GM21423 (cell line): ENCODE data around the gene AGAP1.

ENCODE experiments used
- ATAC-seq: cut with Tn5 transposase; IDR thresholded peaks from one replicate; pipeline ENCODE4 v1.9.1; 2021; ENCODE audit warnings: mild to moderate bottlenecking, moderate library complexity; ENCODE audit not compliant: unreplicated experiment

Gene AGAP1

DNA sequence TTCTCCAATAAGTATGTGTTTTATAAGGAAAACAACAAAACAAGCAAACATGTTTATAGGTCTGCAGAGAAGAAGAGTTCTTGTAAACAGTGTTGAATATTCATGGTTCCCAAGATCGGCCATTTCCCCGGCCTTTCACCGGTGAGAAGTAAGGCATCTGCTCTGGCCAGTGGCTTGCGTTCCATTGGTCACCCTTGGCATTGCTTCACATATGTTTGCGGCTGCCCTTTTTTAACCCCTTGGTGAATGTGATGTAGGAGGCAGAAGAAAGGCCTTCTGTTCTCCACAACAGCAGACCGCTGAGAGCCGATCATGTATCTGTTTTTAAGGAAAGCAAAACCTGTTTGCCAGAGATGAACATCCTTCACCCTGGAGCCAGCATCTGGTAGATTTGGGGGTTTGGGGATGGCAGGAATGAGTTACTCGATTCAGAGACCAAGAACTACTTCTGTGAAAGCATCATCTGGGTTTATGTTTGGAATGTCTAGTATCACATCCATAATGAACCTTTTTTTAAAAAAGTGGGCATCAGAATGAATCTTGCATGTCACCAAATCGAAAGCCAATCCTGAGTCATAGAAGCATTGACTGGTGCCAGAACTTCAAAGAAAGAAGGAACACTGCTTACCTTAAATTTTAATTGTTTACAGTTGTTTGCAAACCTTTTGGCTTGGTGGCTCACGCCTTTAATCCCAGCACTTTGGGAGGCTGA is 112.3 kb downstream of the AGAP1 start:
- no peak for ATAC-seq

DNA sequence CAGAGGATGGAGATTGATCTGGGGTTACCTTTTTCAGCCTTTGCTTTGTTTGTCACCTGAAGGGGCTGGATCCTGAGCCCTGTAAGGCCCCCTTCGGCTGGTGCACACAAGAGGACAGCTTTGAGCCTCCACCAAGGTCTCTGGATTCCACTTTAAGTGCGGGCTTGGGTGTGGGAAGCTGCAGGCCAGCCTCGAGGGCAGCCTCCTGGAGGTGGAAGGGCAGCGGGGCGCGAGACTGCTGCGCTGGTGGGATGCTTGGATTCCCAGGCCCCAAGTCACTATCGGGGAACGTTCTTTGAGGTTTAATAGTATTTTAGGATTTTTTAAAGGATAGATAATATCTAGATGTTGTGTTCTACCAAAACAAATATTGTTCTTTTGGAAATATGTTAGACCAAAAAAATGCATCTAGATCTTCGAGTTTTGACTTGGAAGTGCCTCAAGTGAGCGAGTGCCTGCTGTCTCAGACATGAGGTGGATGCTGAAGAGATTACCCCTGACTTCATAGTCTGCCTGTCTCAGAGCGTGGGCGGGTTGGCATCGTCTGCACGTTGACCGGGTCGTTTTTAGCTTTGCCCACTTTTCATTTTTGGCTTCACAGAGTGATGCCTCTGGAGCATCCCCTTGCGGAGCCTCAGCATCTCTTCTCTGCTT is 113.8 kb downstream of the AGAP1 start:
- ATAC-seq = no peak

DNA sequence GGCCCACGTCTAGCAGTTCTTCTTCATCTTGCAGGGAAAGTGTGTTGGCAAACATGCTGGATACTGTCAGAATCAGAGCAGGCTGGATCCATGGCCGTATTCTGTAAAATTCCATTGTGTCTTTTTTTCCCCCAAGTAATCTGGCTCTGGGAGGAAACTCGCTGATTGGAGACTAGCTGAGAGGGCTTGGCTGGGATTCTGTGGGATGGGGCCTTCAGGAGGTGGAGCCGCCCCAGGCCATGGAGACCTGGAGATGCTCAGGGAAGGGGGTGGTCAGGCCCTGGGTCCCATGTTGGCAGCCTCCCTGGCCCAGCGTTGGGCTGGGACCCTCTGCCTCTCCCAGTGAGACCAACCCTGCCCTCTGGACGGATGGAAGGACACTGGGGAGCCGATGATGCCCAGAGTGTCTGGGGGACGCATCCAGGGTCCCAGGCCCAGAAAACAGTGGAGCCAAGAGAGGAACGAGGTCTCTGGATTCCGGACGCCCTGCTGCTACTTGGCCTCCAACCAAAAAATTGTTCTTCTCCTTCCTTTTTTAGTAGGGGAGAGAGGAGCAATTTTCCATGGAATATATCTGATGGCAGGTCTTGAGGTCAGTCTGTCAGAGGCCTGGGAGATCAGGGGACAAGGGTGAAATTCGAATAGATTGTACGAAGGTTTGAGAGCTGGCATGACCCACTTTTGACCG is 114.5 kb downstream of the AGAP1 start:
- no peak for ATAC-seq

DNA sequence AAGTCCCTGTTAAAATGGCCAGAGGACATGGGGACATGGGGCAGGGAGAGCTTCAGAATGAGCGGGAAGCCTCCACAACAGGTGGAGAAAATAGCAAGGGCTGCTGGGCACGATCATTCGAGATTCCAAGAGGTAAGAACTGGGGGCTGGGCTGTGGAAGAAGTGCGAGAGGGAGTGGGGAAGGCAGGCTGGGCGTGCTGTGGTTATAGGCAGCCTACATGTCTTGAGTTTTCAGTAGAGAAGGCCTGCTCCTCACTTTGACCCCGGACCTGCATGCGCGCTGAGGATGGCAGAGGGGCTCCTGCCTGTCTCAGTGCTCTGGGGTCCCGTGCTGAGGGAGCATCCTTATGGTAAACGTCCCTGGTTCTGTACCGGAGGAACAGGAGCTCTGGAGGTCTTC is 115.5 kb downstream of the AGAP1 start:
- no peak for ATAC-seq

DNA sequence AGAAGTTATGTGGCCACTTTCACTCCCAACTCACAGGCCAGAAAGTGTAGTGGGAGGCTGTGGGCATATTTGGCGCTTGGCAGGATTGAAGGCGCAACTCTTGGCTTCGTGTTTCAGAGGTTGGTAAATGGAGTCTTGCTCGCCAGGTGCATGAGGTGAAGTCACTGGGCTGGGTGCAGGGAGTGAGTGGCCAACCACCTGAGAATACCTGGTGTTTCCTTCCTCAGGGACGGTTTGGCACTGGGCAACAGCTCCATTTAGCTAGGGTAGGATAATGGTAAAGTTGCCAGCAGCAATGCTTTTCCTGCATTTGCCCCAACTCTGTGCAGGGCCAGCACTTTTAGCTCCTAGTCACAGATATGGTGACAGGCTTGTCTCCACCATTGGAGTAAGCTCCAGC is 115.9 kb downstream of the AGAP1 start:
- ATAC-seq = no peak

DNA sequence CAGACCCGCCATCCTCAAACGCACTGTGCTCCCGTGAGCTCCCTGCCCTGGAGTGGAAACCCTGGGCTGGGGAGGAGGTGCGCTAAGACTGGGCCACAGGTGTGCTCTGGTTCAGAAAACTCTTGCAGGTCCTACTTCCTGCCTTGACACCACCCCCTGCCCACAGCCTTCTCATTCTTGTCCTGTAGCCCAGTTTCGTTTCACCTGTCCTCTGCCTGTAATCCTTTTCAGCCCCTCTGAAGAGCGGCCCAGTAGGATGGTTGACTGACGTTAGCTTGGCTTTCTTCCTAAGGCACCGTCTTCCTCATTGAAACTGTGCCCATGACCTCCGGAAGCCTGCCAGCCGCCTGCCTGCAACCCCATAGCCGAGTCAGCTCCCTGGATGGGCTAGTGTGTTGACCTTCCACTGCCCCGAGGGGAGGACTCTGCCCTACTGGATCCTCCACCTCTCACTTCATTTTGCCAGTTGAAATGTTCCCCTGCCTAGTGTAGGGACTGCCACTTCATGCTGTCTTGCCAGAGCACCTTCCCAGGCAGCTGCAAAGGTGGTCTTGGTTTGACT is 116.9 kb downstream of the AGAP1 start:
- ATAC-seq = no peak

DNA sequence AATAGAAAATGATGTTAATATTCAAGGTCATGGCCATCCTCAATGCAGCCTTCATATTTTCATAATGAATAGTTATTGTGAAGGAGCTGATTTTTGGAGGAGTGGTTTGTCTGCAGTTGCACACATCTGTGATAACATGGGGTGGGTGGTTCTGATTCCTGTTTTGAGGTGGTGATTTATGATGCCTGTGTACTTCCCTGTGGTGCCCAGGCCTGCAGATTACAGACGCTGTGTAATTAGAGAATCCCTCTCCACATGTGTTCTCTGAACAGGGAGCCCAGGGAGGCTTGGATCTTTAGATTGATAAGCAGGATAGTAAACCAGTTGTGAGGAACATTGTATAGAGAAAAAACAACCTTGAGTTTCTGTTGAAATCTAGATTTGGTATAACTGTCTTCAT is 117.5 kb downstream of the AGAP1 start:
- no peak for ATAC-seq

DNA sequence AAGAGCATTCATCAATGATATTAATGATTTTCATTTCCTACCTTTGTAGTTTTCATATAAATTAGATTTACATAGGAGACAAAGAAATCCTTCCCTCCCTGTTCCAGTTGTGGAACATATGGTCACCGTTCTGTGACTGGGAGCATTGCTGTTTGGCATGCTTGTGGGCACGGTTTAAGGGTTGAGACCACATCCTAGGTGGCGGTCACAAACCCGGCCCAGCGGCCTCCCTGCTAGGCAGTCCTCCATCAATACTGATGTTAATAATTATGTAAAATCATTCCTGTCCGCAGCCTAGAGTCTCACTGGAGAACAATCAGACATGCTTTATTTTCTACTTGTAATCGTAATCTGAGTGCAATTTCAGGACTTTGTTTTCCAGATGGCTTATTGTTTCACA is 117.9 kb downstream of the AGAP1 start:
- no peak for ATAC-seq

DNA sequence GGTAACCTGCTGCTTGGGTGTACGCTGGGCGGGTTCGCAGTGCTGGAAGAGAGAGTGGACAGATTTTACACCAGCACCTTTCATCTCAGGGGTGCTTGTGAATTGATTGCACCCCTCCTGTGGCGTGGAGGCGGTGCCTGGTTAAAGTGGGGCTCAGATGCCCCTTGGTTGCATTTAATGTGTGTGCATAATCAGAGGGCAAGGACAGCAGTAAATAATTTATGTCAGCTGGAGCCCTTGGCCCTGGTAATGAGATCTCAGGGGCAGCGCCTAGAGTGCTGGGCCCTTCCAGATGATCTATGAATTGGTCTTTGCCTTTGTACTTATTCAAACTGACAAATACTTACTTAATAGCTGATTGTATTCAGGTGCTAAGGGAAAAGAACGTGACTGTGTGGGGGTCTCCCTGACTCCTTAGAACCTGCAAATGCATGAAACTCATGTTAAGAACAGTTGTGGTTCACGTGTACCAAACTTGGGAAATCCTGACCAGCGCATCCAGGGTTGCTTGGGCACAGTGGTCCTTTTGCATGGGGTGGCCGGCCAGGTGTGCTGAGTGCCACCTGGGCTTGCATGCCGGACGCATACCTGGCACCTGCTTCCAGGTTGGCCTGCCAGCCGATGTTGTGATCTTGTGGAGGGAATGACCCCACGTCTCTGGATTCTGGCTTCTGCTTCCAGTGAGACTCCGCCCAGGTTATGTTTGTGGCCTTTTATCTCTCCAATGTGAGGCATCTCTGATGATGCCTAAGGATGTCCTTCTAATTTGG is 118.5 kb downstream of the AGAP1 start:
- ATAC-seq = no peak

DNA sequence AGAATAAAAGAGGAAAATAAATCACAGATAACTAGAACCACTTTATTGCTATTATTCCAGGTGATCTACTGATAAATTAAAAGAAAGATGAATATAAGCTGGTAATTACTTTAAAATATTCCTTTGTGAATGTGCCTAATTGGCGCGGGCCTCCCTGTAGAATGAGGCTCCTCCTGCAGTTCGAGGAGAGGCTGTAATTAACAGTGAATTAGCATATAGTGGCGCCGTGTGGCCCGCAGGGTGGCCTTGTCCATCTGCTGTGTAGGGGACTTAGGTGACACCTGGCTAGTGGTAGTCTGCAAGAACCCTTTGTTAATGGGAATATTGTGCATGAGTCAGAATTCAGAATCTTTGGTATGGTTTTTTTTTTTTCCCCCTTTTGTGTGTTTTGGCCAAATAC is 119.8 kb downstream of the AGAP1 start:
- no peak for ATAC-seq

DNA sequence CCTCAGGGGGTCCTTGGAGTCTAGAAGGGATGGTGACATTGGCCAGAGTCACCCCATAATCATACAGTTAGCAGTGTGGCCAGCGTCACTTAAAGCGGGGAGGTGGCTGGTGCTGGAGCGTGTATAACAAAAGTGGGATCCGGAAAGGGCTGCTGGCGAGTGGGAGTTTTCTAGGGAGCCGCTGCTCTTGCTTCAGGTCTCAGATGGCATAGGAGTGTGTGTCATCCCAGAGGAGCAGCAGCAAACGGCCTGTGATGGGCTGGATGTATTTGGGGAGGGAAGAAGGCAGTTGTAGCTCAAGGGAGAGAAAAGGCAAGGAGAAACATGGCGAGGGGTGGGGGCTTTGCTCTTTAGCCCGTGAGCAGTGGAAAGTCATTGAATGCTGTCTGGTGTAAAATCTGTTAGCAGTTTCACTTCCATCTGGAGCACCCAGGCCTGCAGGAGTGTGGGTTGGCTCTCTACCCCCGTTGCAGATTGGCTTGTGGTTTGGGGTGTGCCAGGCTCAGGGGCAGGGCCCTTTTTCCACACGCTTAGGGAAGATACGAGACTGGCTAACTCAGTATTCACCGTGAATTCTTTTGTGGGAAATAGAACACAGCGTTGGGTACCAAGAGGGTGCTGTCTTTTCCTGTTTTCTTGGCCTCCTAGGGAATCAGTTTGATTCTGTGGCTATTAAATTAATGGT is 120.5 kb downstream of the AGAP1 start:
- no peak for ATAC-seq

DNA sequence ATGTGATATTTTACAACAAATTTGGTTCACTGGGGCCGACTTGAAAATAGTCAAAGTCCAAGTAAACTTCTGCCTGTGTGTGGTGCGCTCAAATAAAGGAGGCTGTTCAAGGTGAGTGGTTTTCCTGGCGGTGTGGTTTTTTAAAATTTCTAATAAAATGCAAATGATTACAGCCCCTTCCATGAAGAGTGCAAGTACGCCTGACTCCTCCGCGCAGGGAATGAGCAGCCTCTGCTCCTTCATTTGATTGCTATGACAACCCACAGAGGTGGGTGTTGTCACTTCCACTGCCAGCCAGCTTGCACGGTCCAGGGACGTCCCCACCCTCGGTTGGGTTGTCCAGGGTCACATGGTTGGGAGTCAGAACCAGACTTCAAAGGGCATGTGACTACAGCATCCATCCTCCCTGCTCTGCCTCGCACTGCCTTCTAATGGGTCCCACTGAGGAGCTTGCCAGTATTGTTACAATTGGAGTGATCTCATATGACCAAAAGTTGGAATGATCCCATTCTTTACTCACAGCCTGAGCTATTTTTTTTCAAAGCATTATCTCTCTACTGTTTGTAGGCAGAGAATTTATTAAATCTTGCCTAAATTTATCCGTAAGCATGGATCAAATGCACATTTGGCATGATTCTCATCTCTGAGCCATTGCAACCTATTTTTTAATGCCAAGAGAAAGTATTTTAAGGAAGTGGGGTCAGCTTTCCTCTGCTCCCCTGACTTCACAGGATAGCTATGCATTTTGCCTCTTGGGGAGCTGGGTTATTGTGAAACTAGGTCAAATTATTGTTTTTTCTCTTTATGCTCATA is 121.3 kb downstream of the AGAP1 start:
- no peak for ATAC-seq

DNA sequence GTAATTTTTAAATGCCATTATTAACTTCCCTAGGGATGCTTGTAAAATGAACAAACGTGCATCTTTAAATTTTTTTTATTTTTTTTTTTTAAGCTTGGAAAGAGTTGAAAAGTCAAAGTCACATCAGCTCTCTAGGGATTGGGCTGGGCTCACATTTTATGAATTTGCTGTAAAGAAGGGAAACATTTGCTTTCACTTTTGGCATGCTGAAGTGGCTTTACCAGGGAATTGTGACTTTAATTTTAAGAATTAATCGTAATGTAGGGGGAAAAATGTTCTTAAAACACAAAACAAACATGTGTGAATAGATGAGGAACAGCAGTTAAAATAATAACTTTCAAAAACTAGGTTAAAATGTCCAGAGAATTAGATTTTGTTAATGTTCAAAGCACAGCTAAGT is 123.0 kb downstream of the AGAP1 start:
- ATAC-seq = no peak

DNA sequence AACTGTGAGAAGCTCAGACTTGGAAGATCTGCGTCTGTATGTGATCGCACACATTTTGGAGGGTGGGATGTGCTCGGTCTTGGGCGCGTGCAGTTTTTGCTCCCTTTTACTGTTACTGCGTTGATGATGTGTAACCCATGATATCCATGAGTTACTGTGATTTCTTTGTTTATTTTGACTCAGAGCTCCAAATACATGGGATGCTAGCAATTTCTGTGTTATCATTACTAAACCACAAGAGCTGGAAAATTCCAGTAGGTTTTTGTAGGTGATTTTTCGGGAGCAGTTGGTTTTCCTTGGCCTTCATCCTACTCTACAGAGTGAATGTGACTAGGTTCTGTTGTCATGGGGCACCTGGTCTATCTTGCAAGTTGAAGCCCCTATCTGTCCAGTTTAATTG is 124.2 kb downstream of the AGAP1 start:
- ATAC-seq = no peak

DNA sequence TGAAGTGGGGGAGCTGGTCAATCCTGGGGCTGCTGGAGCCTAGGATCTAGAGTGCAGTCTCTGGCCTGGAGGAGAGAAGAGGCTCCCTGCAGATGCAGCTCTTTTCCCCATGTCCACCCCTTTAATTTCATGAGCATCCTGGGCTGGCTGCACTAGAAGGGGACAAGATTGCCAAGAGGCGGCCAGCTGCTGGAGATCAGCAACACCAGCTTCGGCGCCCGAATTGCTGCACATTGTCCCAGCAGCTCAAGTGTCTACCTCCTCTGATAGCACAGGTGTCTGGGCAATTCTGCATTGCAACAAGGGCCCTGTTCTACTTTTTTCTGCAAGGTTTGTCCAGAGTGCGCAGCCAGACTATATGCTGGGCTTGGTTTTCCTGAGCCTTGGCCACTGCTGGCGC is 125.7 kb downstream of the AGAP1 start:
- no peak for ATAC-seq

DNA sequence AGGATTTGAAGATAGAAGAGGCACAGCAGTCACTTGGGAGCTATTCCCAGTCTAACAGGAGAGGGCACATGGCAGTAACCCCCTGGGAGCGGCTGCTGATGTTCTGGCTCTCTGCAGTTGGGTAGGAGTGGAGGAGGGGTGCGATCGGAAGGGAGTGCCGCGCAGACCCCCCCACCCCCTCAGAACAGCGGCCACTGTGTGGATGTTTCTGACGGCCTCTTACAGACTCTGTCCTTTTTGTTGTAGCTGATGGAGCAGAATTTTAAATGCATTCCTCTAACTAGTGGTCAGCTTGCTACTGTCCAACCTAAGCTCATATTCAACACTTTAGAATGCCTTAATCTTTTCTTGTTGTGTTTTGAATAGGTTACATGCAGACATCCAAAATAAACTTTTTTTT is 127.9 kb downstream of the AGAP1 start:
- ATAC-seq = no peak

DNA sequence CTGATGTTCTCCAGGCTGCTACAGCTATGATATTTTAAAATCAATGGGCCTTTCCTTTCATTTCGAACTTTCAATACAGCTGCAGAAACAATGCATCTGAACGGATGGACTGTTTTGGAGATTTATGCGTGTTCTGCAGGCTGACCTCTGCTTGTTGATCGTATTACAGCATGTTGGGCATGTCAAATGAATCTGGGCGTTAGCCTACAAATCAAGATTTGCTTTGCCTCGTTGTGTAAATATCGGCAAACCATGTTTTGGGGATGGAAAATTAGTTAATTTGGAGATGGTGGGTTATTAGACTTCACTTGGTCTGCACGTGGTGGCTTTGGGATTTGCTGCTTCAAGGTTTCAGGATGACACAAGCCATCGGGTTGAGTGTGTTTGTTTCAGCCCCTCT is 129.3 kb downstream of the AGAP1 start:
- ATAC-seq = no peak

DNA sequence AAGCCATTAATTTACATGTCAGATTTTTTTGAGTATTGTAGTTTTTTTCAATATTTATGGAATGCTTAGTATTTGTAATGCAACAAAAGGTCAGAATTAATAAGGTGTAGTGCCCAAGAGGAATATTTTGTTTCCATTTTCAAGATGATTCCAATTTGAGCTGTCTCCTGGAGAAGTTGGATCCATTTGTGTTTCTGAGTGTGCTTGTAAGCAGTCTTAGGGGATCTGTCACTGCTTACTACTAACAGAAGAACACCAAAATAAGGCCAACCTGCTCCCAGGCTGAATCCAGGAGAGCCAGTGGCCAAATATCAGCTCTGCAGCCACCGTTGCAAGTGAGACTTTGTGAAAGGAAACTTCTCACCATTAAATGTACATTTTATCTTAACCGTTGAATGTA is 129.9 kb downstream of the AGAP1 start:
- ATAC-seq = no peak

DNA sequence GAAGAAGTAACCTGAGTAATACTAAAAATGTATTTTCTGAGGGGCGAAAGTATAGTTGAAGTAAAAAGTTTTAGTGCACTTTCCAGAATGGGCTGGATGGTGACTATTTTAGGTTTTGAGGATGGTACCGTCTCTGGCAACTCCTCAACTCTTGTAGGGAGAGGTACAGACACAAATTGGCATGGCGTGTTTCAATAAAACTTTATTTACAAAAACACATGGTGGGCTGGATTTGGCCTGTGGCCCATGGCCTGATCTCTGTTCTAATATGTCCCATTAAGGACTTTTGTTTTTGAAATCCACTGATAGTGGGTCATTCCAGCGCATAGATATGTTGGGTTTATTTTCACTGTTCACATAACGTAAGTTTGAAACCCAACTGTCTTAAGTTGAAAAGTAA is 132.8 kb downstream of the AGAP1 start:
- no peak for ATAC-seq

DNA sequence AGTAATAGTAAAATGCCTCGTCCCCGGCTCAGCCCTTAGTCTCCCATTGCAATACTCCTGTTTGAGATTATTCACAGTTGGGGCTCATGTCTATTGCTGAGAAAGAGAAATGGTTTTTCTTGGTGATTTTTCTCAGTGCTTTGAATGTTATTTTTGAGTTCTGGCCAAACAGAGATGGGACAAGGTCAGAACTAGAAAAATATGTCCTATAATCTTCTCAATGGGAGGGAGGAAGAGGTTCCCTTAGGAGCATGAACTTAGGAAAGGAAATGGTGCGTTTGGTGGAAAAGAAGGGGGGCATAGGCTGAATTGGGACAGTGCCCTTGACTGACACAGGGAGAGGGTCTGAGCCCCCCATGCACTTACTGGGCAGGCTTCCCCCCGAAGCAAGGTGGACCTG is 133.8 kb downstream of the AGAP1 start:
- no peak for ATAC-seq
